GM04503 (cell line): ENCODE data around the gene WNT10A.
"Not testable (repeated sequence)": the region's sequence is repeated elsewhere in the genome, so short reads cannot be mapped to it uniquely, and the experiment has no call there.

ENCODE experiments used
- DNase-seq: peaks from one replicate; pipeline ENCODE4 v3.0.0-alpha.2; 2012; ENCODE audit warnings: low read depth

Gene WNT10A

DNA sequence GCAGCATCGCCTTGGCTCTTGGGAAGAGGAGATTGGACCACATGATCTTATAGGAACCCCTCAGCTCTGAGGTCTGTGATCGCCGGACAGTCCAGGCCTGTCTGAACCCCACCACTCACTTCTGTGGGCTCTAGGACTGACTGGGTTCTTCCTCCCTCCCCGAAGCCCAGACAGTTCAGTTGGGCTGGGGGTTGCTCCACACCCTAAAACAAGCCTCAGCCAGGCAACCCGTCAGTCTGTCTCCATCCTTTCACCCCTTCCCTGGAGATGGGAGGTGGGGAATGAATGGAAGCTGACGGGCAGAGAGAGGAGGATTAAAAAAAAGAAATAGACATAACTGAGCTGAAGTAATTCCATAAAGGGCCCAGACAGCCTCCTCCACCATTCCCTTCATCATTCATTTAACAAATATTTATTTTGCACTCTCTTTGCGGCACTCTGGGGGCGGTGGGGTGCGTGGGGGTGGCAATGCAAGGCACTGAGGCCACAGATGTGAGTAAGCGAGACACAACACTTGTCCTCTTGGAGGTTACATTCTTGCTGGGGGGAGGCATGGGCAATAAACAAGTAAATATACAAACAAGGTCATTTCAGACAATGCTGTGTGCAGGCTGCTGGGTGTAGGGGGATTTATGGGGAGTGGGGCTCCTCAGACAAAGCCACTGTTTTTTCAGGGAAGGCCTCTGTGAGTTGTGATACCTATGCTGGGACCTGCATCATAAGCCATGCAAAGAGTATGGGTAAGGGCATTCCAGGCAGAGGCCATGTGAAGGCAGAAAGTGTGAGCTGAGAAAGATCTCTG, 12.9 kb downstream of the WNT10A start:
- DNase-seq = no peak

DNA sequence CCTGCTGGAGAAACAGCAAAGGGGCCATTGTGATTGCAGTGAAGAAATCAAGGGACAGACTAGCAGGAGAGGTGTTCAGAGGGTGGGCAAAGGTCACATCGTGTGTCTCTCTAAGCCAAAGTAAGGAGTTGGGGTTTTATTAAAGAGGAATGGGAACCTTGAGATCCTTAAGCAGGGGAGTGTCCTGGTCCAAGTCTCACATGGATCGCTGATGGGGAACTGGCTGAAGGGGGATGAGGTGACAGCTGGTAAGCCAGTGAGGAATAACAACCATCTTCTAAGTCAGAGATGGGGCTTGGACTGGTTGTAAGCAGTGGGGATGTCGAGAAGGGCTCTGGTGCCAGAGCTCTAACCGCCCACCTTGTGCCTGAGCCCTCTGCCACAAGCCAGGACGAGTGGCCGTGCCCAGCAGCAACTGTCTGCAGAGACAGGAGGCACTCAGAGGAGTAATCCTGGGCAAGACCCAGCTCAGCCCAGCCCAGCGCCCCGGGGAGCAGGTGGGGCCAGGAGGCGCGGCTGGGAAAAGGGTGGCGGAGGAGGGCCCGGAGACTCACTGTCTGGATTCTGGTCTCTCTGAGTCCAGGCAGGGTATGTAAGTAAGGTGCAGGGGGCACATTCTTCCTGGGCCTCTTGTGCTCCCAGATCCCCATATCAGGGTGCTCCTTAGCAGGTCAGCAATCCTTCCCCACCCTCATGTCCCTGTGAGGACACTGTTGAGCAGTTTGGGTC, 13.7 kb downstream of the WNT10A start:
- no peak for DNase-seq

DNA sequence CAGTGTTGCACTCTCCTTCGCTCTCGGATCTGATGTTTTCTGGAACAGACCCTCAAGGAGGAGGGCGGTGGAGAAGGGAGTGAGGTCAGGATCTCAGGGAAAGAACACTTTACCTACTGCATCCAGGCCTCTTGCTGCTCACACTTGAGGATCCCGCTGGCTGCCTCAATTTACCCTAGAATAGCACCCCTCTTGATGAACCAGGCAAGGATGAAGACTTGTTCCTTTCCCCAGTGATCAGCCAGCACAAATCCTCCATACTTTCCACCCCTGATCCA, 14.2 kb downstream of the WNT10A start:
- no peak for DNase-seq

DNA sequence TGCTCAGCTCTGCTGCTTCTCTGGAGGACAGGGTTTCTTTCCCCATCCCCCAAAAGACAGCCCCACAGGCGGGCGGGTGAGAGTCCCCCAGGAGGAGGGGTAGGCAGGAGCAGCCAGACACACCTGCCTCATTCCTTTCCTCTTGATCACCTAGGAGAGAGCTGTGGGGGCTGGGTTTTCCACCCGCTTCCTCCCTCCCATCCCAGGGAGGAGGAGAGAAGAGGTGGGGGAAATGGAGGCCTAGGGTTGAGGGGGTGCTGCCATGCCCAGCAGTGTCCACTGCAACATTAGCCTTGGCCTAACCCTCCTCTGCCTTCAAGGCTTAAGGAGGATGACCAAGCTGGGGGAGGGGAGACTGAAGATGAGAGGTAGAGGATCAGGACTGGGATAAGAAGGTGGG, 14.7 kb downstream of the WNT10A start:
- no peak for DNase-seq

DNA sequence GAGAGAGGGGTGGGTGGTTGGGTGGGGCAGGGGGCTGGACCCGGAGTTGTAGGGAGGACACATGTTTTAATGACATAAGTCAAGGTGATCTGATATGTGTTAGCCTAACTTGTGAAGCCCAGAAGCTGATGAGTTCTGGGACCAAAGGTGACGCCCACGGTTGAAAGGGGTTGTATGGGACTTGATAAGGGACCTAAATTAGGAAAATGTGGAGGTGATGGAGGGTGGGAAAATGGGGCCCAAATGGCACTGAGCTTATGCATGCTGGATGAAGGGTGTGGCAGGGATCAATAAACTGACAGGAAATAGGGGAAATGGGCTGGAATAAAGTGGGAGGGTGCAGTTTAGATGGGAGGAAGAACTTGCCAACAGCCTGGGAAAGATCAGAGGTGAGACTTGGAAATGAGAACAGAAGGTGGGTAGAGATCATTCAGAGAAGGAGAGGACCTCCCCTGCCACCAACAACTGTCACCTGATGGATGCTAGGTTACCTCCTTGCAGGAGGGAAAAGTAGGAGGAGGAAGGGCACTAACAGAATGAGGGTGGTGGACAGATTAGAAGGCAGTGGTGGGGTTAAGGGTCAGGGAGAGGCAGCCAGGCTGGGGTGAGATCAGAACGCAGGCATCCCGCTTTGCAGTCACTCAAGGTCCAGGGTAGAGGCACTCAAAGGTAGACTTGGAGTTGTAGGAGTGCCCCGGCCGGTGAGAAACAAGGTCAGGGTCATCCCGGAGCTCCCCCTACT, 15.3 kb downstream of the WNT10A start:
- DNase-seq = no peak

DNA sequence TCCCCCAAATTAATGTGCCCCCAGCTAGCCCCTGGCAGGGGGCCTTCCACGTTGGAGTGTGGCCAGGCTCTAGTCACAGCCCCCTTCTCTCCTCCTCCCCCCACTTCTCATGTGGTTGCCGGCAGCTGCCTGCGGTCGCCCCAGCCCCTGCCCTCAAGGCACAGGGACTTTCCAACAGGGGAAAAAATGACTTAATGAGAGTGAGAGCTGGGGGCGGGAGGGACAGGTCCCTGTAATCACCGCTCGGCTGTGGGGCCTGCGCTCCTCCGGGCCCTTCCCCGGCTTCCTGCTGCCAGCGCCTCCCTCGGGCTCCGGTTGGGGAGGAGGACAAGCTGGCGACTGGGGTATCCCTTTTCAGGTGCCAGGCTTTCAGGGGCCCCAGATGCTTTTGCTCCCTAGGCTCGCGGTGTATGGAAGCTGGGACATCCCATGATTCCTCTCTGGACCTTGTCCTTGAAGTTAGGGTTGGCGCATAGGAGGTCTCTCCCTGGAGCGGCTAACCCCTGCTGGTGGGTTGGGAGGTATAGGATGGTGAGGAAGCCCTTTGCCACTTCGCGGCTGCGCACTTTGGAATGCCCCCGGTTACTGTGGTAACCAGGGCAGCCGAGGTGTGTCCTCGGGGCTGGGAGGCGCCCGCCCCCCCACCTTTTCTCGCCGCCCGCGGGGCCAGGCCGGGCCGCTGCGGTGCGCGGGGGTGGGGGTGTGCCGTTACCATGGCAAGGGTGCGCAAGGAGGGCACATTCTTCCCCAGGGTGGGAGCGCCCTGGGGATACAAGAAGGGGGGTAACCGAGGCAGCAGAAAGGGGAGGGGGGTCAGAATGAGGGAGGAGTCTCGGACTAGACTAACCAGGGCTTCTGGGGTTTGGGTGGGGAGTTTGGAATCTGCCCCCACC, 16.1 kb downstream of the WNT10A start:
- no peak for DNase-seq

DNA sequence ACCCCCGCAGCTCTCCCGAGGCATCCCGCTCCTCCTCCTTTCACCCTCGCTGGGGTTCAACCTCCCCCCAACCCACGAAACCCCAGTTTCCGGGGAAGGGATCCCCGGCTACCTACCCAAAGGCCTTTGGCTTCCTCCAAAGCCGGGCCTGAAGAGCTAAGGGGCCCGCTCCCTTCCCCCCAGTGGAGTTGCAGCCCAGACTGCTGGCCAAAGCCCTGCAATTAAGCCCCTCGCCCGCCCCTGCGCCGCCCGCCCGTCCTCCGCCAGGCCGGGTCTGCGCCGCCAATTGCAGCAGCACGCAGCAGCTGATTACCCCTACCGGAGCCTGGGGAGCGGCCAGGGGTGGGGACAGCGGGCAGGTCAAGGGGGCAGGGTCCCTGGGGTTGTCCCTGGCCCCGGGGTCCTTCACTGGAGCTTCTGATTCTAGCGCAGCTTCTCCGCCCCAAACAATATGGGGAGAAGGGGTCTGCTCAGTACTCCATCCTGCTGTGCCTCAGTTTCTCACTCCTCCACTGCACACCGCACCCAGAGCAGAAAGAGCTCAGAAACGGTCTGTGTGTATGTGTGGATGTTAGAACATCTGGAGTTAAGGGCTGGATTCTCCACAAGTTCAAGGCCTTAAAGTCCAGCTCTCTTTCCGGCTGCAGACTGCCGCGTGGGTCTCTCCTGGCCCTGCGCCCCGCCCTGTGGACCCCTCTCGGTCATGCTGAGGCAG, 16.9 kb downstream of the WNT10A start:
- DNase-seq = no peak

DNA sequence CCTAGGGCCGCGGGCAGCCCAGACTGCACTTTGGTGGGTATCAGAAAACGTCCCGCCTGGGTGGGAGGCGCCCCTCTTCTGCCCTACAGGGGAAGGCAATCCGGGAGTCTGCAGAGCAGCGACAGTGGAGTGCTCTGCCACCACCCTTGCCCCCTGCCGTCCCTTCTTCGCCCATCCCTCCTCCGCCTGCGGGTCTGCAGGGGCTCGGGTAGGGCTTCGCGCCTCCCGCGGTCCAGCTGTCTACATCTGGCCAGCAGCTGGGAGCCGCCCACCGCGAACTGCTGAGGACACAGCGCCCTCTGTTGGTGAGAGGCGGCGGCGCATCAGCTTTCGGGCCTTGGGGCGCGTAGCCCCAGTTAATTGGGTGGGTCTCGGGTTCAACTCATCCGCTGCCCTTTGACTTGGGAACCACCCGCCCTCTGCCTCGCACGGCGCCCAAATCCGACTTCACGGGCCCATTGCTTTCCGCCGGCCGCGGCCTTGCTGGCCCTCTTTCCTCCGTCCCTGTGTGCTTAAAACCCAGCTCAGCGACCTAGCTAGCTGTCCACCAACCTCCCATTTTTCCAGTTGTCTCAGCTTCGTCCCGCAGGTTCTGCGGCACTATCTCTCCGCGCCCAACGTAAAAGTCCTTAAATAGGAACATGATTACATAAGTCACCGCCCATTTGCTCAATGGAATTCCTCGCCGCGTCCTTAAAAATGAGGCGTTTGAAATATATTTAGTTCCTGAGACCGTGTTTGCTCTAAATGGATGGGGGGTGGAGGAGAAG, 17.6 kb downstream of the WNT10A start:
- no peak for DNase-seq

DNA sequence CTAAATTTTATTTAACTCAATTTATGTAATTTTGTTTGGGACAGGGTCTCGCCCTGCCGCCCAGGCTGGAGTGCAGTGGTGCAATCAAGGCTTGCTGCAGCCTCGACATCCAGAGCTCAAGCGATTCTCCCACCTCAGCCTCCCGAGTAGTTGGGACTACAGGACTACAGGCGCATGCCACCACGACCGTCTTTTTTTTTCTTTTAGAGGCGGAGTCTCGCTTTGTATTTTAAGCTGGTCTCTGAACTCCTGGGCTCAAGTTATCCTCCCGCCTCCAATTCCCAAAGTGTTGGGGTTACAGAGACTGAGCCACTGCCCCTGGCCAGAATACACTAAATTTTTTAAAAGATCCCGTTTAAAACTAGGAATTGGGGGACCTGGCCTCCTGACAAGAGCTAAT, 18.5 kb downstream of the WNT10A start:
- no peak for DNase-seq

DNA sequence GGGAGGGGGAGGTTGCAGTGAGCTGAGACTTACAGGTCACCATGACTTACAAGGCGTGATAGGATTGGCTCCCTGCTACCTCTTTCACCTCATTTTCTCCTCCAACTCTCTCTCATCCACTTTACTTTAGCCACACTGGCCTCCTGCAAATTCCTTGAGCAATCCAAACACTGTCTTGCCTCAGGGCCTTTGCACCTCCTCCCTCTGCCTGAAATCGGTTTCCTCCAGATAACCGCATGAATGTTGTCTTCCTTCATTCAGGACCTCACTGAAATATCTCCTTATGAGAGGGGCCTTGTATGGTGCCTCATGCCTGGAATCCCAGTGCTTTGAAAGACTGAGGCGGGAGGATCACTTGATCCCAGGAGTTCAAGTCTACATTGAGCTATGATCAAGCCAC, 21.8 kb downstream of the WNT10A start:
- no peak for DNase-seq

DNA sequence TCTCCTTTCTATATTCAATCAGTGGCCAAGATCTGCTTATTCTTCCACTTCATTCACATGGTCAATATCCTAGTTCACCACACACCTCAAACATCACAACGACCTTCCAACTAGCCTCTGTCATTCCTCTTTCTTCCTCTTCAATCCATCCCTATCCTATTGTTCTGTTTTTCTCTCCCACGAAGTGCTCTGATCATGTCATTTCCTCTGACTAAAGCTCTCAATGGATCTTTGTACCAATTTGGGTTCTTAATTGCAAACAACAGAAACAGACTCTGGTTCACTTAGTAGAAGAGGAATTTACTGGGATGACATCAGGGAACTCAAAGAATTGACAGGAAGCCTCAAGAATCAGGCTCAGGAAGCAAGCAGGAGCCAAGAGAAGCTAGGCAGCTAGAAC, 23.5 kb downstream of the WNT10A start:
- DNase-seq = no peak

DNA sequence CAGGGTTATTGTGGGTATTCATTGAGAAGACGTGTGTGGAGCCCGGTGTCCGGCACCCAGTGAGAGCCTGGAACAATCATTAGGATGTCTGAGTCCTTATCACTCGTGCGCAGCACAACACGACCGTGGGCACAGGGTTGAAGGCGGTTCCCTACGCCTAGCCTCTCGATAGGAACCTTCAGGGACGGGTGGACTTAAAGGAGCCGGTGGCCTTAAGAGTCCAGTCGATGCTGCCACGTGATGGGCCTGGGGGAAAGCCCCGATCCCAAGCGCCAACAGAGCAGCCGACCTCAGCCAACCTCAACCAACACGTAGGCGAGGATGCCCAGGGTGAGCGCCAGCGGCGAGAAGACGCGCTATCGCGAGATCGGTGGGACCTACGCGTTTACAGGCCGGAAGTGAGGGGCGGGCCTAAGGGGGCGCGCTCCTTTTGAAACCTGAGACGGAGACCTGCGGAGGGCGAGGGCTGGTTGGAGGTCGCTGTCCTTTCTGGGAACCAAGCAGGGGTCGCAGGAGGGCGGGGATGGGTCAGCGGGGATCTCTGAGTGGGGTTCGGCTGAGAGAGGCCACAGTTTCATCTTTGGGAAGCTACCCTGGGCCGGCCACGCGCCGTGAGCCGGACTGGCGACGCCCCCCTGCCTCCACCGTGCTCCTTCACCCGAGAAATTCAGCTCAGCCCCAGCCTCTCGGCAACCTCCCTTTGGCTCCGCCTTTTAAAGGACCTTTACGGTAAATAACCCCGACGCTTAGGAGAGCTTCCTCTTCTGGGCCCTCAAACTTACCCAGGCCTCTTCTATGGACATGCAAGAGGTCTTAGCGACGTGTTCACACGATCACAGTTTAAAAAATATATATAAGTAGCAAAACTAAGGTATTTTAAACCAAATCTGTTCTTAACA, 28.3 kb downstream of the WNT10A start:
- peak; percentile 29 for DNase-seq

DNA sequence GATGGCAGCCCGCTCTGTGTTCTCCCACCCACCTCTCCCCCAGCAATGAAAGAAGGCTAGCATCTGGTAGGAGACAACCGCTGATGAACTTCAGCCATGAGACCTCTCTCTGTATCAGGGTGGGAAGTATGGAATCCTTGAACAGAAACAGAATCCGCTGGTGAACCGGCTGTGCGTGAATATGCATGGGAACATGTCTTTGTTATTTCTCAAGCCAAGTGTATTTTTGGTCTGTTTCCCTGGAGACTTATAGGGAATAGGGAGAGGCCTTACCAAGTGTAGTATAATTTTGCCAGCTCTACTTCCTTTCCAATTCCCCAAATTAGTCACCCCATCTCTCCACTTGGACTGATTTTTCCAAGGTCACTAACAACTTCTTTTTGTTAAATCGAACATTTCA, 30.1 kb downstream of the WNT10A start:
- DNase-seq = no peak

DNA sequence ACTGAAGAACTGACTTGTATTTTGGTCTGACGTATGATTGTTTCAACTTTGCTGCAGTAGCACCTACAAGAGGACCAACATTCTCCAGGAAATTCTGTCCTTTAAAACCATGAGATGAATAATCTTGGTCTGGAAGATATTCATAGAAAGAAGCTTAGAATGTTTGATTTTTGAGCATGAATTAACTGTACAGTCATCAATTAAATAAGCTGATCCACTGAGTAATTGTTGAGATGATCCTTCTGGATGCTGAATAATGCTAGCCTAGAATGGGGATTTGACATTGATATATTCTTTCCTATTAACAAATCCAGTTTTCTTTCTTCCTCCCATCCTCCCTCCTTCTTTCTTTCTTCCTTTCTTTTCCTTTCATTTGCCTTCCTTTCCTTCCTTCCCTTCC, 39.9 kb downstream of the WNT10A start:
- no peak for DNase-seq

DNA sequence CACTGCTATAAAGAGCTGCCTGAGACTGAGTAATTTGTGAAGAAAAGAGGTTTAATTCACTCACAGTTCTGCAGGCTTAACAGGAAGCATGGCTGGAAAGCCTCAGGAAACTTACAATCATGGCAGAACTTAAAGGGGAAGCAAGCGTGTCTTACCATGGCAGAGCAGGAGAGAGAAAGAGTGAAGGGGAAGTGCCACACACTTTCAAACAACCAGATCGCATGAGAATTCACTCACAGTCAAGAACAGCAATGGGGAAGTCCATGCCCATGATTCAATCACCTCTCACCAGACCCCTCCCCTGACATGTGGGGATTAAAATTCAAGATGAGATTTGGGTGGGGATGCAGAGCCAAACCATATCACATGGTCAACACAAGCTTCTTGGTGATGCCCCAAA, 44.1 kb downstream of the WNT10A start:
- no peak for DNase-seq

DNA sequence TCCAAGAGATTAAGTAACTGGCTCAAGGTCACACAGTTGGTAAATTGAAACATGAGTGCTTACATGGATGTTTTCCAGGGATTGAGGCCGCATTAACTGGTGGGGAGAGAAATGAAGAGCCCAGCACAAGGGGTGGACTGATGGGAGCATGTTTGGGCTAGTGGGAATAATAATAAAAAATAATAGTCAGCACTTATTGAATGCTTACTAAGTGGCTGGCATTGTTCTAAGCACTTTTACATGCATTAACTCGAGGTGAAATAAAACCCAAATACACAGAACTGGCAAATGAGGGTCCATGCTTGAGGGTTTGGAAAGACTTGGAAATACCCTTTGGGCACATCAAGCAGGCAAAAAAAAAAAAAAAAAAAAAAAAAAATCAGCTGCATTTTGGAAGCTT, 44.8 kb downstream of the WNT10A start:
- DNase-seq = no peak

DNA sequence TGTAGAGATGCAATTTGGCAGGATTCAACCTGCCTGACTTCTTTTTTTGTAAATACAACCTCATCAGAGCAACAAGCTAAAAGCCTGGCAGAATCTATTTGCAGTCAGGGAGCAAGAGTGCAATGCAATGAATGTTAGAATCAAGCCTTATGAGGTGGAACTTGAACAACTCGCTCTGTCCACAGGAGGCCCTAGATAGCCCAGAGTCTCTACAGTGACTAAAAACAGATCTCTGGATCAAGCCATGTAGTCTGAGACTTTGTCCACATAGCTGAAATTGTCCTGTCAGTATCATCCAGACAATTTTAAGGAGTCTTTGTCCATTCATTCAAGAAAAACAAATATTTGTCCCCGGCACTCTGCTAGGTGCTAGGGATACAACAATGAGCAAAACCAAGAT, 46.8 kb downstream of the WNT10A start:
- no peak for DNase-seq

DNA sequence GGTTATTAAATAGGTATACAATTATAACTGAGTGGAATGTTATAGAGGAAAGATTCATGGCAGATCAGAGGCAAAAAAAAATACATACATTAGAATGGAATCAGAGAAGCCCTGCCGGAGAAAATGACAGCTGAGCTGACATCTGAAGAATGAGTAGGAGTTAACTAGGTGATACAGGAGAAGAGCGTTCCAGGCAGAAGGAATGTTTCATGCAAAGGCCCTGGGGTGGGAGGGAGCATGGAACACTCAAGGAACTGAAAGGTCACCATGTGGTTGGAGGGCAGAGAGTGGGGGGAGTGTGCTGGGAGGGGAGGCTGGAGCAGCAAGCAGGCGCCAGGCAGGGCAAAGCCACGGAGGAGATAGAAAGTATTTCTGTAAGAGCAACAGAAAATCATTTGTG, 47.2 kb downstream of the WNT10A start:
- DNase-seq = no peak

DNA sequence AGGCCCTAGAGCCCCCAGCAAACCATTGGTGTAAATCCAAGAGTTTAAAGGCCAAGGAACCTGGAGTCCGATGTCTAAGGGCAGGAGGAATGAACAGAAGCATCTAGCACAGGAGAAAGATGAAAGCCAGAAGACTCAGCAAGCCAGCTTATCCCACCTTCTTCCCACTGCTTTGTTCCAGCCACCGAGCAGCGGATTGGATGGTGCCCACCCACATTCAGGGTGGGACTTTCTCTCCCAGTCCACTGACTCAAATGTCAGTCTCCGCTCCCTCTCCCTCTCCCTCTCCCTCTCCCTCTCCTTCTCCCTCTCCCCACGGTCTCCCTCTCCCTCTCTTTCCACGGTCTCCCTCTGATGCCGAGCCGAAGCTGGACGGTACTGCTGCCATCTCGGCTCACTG, 49.8 kb downstream of the WNT10A start:
- DNase-seq = not testable (repeated sequence)

DNA sequence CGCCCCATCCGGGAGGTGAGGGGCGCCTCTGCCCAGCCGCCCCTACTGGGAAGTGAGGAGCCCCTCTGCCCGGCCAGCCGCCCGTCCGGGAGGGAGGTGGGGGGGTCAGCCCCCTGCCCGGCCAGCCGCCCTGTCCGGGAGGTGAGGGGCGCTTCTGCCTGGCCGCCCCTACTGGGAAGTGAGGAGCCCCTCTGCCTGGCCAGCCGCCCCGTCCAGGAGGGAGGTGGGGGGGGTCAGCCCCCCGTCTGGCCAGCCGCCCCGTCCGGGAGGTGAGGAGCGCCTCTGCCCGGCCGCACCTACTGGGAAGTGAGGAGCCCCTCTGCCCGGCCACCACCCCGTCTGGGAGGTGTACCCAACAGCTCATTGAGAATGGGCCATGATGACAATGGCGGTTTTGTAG, 51.1 kb downstream of the WNT10A start:
- not testable (repeated sequence) for DNase-seq
